ENCODE measurements around the gene SNTG2. TPM values are rescaled to one million over a fixed set of nuclear protein-coding genes. Genes with fewer than 3 reads are reported as not detected.

The SNTG2 gene
- total and polyA plus RNA-seq, 7 donors, result 0.26 to 1.7 (median 0.73) TPM; not detected in 2

GRCh38 chr2:1209246-1209645, 258.6 kb downstream of the SNTG2 start:
- Histone ChIP-seq H3K4me1 (no peaks in the 10 kb centered on the region), H3K27me3 (ENCODE audit: insufficient read depth in 3 of 3, low read length in 2 of 3) (no peaks in the 10 kb centered on the region), H3K9me3 (peaks cover 13% of the 10 kb centered on the region), H3K36me3 (ENCODE audit: insufficient read depth in 1 of 2, low read depth in 1 of 2) (no peaks in the 10 kb centered on the region), H3K4me3 (no peak overlapping the region), H3K27ac (no peak overlapping the region)
- WGBS, 3 donors, result 79 to 91% (median 91%) methylated on average over 4 of the region's 4 CpGs
- TF ChIP-seq CTCF (IDR thresholded peaks at IDR 0.05), result no peak
- no peak for DNase-seq
- intact Hi-C loops (cut with DNase I), result no loop called here
- ATAC-seq, result no peak

- WGBS, 3 donors, result 75 to 87% (median 85%) methylated on average over 3 of the region's 3 CpGs
- no peak overlapping the region for H3K4me3 ChIP-seq
- ATAC-seq (no peak), DNase-seq (no peak)
- no peaks in the 10 kb centered on the region for H3K27me3 ChIP-seq (ENCODE audit: insufficient read depth in 3 of 3, low read length in 2 of 3)
- TF ChIP-seq CTCF (IDR thresholded peaks at IDR 0.05), result no peak
- H3K4me1 ChIP-seq, result no peaks in the 10 kb centered on the region
- no peak overlapping the region for H3K27ac ChIP-seq
- intact Hi-C loops (cut with DNase I), result no loop called here
- H3K36me3 ChIP-seq (ENCODE audit: insufficient read depth in 1 of 2, low read depth in 1 of 2), result no peaks in the 10 kb centered on the region
- H3K9me3 ChIP-seq, result peaks cover 18% of the 10 kb centered on the region
Measured at GRCh38 chr2:1209761-1210160, 259.1 kb downstream of the SNTG2 start.

GRCh38 chr2:1210352-1210751, 259.7 kb downstream of the SNTG2 start:
- H3K36me3 ChIP-seq (ENCODE audit: insufficient read depth in 1 of 2, low read depth in 1 of 2), result no peaks in the 10 kb centered on the region
- no peak overlapping the region for H3K4me3 ChIP-seq
- intact Hi-C loops (cut with DNase I), result no loop called here
- no peak for DNase-seq
- no peak for ATAC-seq
- no peaks in the 10 kb centered on the region for H3K4me1 ChIP-seq
- no peak for TF ChIP-seq CTCF (IDR thresholded peaks at IDR 0.05)
- WGBS, 3 donors, result 63 to 84% (median 84%) methylated on average over 3 of the region's 3 CpGs
- H3K9me3 ChIP-seq, result peaks cover 24% of the 10 kb centered on the region
- H3K27ac ChIP-seq, result no peak overlapping the region
- no peaks in the 10 kb centered on the region for H3K27me3 ChIP-seq (ENCODE audit: insufficient read depth in 3 of 3, low read length in 2 of 3)

GRCh38 chr2:1219901-1220573, 269.4 kb downstream of the SNTG2 start:
- Histone ChIP-seq H3K27me3 (ENCODE audit: insufficient read depth in 3 of 3, low read length in 2 of 3) (no peaks in the 10 kb centered on the region), H3K4me1 (no peaks in the 10 kb centered on the region), H3K36me3 (ENCODE audit: insufficient read depth in 1 of 2, low read depth in 1 of 2) (no peaks in the 10 kb centered on the region), H3K4me3 (no peak overlapping the region), H3K27ac (no peak overlapping the region), H3K9me3 (peaks cover 4% of the 10 kb centered on the region)
- no peak for DNase-seq
- 35 to 44% (median 37%) methylated on average over 13 of the region's 13 CpGs for WGBS, 3 donors
- intact Hi-C loops (cut with DNase I), result no loop called here
- TF ChIP-seq CTCF (IDR thresholded peaks at IDR 0.05), result no peak
- no peak for ATAC-seq

GRCh38 chr2:1222056-1222455, 271.4 kb downstream of the SNTG2 start:
- no peak for DNase-seq
- Histone ChIP-seq H3K9me3 (no peaks in the 10 kb centered on the region), H3K36me3 (ENCODE audit: insufficient read depth in 1 of 2, low read depth in 1 of 2) (no peaks in the 10 kb centered on the region), H3K4me3 (no peak overlapping the region), H3K27ac (no peak overlapping the region), H3K27me3 (ENCODE audit: insufficient read depth in 3 of 3, low read length in 2 of 3) (no peaks in the 10 kb centered on the region), H3K4me1 (no peaks in the 10 kb centered on the region)
- ATAC-seq, result no peak
- TF ChIP-seq CTCF (IDR thresholded peaks at IDR 0.05), result no peak
- intact Hi-C loops (cut with DNase I), result no loop called here
- 68 to 73% (median 68%) methylated on average over 6 of the region's 6 CpGs for WGBS, 3 donors
